Ramos (cell line): ENCODE measurements around the gene SPOCK1.
"Not testable (repeated sequence)": the region's sequence is repeated elsewhere in the genome, so short reads cannot be mapped to it uniquely, and the experiment has no call there.

ENCODE experiments used
- in situ Hi-C: fragments of 300-500 bp; cut with MboI; formaldehyde crosslinking; loops from one replicate; pipeline ENCODE4 v1.14.3; 2022; ENCODE audit warnings: low sequenced_read_pairs; ENCODE audit not compliant: unreplicated experiment

SPOCK1 gene

GRCh38 chr5:137280656-137281055 is 218.5 kb downstream of the SPOCK1 start:
- in situ Hi-C loops, result no loop called here

- in situ Hi-C loops, result no loop called here
Measured at GRCh38 chr5:137279521-137280231, 219.4 kb downstream of the SPOCK1 start.

DNA sequence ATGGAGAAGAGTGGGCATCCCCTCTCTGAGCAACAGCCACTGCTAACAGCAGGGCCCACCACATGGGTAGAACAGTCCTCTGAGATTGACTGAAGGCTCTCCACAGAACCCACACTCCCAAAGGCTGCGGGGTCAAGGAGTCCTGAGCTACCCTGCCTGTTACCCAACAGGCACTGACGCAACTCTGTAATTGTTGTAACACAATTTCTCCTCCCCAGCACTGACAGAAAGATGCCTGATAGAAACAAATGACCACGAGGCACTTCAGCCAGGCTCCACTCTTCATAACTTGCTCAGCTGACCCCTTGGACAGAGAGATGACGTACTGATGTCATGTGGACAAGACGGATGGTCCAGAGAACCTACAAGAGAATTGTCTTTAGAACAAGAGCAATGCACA is 220.7 kb downstream of the SPOCK1 start:
- in situ Hi-C loops, result no loop called here

- in situ Hi-C loops, result no loop called here
Measured at GRCh38 chr5:137275083-137275482, 224.0 kb downstream of the SPOCK1 start.

DNA sequence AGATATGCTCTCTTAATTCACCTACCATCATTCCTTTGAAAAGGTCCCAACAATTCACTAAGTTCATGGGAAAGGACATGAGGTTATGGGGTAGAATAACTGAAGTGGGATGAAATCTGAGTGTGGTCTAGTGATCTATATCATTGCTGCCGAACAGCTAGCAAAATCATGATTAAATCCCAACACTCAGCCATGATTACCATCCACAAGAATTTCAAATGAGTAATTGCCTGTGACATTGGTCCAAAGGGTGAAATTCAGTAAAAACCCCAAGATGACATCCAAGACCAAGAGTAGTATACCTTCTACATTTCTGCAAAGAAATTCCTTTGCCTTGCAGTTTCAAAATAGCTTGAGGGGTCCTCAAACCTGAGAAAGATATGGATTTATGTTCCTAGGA is 225.6 kb downstream of the SPOCK1 start:
- in situ Hi-C loops, result no loop called here

GRCh38 chr5:137272831-137273230 is 226.3 kb downstream of the SPOCK1 start:
- in situ Hi-C loops, result no loop called here

GRCh38 chr5:137269946-137270345 is 229.2 kb downstream of the SPOCK1 start:
- in situ Hi-C loops, result no loop called here

GRCh38 chr5:137269274-137269673 is 229.9 kb downstream of the SPOCK1 start:
- in situ Hi-C loops, result no loop called here

GRCh38 chr5:137268646-137269045 is 230.5 kb downstream of the SPOCK1 start:
- in situ Hi-C loops, result no loop called here

DNA sequence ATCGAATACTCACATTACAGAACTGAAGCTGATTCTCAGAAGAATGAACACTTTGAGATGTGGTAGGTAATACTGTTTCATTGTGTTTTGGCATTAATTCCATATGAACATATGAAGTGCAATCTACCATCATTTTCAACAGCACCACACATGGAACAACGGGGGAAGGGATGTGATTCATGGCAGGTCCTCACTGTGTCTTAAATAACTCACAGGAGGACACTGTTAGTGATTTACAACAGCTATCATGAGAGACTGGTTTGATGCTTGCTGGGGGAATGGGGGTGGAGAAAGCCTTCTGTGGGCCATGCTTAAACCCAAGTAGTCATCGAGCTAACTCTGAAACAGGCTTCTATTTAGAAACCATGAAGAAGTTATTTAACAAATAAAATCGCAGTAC is 232.9 kb downstream of the SPOCK1 start:
- in situ Hi-C loops, result no loop called here

DNA sequence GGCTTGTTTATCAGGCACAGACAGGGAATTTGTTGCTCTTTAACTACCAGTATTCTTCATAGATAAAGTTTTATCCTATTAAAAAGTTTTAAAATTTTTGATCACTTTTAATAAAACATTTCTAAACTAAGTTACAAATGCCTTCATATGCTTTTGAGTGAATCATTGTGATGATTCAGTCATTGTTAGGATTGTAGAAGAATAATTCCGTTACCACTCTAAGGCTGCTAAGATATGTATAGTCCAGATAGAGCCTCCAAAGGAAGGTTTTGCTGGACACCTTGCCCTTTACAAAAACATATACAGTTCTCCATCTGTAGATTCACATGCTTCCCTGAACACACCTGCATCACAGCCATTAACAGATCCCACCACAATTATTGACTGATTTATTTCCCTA is 233.7 kb downstream of the SPOCK1 start:
- in situ Hi-C loops, result no loop called here

- in situ Hi-C loops, result no loop called here
Measured at GRCh38 chr5:137264573-137264972, 234.6 kb downstream of the SPOCK1 start.

DNA sequence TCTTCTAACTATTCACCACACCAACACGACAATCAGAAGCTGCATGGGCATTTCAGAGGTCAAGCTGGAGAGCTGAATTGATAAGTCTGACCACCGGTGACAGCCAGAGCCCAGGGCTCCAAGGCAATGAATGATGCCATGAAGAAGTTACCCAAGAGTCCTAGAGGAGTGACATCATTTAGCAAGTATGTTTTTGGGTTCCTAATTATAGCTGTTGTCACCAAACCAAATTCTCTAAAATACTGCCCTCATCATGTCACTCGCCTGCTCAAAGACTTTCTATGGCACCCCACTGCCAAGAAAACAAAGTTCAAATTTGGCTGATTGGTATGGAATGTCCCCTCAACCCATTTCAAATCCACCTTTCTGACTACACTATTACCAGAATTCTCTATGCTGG is 235.1 kb downstream of the SPOCK1 start:
- in situ Hi-C loops, result no loop called here

GRCh38 chr5:137263371-137264005 is 235.6 kb downstream of the SPOCK1 start:
- in situ Hi-C loops, result no loop called here

DNA sequence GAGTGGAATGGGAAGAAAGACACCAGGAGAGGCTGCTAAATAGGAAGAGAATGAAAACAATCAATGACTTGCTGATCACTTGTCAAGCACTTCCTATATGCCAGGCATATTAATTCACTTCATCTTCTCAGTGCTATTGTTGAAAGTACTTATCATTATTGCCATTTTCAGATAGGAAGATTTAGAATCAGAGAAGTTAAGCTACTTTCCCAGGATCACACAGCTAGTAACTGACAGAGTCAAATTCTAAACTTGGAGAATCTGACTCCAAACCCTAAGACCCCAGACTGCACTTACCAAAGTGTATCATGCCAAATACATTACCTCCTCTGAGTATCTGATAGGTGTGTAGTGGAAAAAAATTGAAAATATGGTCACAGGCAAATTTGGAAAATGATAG is 236.3 kb downstream of the SPOCK1 start:
- in situ Hi-C loops, result no loop called here

DNA sequence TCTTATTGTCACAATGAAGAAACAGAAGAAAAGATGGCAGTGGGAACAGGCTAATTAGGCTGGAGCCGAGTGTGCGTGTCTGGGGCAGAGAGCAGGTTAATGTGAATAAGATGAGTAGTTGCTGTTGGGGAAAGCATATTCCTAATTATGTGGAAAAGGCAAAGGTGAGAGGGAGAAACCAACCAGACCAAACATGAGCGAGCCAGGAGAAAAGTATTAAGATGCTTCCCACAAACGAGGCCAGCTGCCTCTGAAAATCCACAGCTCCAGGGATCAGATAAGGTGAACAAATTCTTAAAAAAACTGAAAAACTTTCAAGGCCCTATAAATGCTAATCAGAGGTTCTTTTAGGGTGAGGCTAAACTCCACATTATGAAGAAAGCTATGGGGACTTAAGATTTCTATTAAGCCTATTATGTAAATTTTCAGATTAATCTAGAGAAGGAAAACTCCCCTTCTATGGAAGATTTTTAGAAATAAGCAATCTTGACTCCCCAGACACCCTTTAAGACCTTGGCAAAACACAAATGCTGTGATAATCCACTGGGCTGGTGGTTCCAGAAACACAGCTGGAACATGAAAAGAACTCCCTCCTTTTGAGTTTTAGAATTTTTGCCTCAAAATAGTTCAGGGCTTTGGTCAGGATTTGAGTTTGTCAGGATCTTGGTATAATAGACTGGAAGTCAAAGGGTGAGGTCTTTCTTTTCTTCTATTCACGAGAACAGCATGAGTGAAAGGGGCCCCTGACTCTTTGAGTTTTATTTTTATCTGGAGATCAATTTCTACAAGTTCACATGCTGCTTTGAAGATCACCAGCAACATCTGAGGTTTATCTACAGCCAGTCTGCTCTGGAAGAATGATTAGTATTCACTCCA is 238.1 kb downstream of the SPOCK1 start:
- in situ Hi-C loops, result no loop called here

GRCh38 chr5:137259115-137259514 is 240.0 kb downstream of the SPOCK1 start:
- in situ Hi-C loops, result not testable (repeated sequence)

DNA sequence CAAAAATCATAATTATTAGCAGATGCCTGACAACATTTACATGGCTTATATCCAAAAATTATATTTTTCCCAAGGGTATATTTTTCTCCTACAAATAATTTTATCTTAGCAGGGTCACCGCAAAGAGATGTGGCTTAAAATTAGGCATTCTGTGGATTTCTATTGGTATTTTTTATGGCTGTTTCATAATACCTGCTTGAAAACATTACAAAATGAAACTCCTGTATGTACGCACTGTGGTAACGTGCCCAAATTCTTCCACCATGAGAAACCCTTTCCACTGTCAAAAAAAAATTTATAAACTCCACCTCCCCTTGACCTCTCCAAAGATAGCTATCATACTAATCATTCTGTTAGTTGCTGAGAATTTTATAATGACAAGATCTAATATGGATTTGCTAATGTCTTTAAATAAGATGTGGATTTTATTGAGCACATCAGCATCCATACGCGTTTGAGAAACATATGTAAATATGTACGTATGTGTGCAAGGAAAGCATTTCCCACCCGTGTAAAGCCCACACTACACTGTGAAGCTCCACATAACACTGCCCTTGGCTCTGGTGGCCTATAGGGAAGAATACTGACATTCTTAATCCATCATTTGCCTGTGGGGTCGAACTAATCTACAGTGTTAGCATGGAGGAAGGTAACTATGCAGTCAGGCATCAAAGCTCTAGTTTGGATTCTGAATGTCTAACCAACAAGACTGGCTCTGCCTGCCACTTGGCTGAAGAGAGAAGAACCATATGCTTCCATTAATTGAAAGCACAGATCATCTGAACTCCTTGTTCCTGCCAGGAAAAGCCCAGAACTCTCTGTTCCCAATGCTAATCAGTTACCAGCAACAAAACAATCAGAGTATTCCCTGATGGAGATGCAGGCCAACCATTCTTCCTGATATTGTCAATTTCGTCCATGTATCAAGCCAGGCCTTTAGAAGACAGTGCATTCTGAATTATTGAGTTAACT is 244.7 kb downstream of the SPOCK1 start:
- in situ Hi-C loops, result no loop called here

DNA sequence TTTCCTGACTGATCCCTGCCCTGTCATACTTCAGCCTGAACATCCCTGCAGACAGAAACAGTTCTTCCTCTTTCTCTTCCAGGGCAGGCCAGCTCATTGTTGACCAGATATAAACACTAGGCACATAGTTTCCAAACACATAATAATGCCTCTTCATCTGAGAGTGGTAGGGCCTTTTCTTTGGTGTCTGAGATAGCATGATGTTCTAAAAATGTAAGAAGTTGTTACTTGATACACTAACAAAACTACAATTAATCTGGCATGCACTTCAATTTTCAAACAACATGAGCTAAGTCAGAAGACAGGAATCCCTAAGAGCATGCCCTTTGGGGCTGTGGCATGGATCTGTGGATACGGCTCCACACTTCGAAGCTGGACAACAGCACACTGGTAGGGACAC is 246.6 kb downstream of the SPOCK1 start:
- in situ Hi-C loops, result no loop called here

DNA sequence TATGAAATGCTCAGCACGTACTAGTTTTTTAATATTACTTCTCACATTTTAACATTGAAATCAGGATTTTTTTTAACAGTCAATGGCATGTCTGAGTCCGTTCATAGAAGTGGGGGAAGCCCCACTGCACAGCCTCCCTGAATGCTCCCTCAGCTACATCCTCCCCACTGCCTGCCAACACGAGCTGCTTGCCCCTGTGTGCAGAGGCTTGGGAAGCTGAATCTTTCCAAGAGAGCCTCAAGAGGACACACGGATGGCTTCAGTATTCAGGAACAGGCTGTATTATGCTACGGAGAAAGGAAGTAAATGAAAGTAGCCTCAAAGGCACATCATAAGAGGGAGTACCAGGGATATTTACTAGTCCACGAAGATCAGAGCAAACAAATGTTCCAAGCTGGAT is 248.7 kb downstream of the SPOCK1 start:
- in situ Hi-C loops, result no loop called here
